Chondrocyte (in vitro differentiated cells): ENCODE data around the gene NOG. TPM values are rescaled to one million over a fixed set of nuclear protein-coding genes. Genes with fewer than 3 reads are reported as not detected.

Experiments used
- DNase-seq: peaks from one replicate; pipeline ENCODE4 v3.0.0; 2021; ENCODE audit warnings: mixed read lengths, low spot score
- H3K27ac Mint-ChIP-seq: one replicate; pipeline ENCODE4 v1.8.0; 2021; ENCODE audit warnings: mild to moderate bottlenecking, moderate library complexity, mixed read lengths; ENCODE audit not compliant: unreplicated experiment
- H3K27me3 Mint-ChIP-seq: 2 replicates; pipeline ENCODE4 v1.8.0; 2021; ENCODE audit warnings: low read depth, mixed read lengths
- H3K36me3 Mint-ChIP-seq: 2 replicates; pipeline ENCODE4 v1.8.0; 2021; ENCODE audit warnings: low read depth, mixed read lengths
- H3K4me1 Mint-ChIP-seq: 2 replicates; pipeline ENCODE4 v1.8.0; 2021; ENCODE audit warnings: low read depth, mild to moderate bottlenecking, mixed read lengths
- H3K4me3 Mint-ChIP-seq: one replicate; pipeline ENCODE4 v1.8.0; 2021; ENCODE audit warnings: mild to moderate bottlenecking, moderate library complexity, mixed read lengths; ENCODE audit not compliant: unreplicated experiment
- H3K9me3 Mint-ChIP-seq: 2 replicates; pipeline ENCODE4 v1.8.0; 2021; ENCODE audit warnings: low read depth, mixed read lengths
- total RNA-seq: library from RNA; stranded (reverse); gene quantifications from 3 replicates; pipeline ENCODE4 v1.2.1, GENCODE V29; 2021
- TF ChIP-seq, protein P1 (sequence below): fragments of 200-600 bp; sonication (generic); IDR thresholded peaks from 2 replicates; pipeline ENCODE4 v1.5.0; 2021; ENCODE audit warnings: antibody characterized with exemption, mild to moderate bottlenecking, moderate library complexity

The NOG gene
- total RNA-seq, 1 donor from 2014 or later = 1.4 TPM

DNA sequence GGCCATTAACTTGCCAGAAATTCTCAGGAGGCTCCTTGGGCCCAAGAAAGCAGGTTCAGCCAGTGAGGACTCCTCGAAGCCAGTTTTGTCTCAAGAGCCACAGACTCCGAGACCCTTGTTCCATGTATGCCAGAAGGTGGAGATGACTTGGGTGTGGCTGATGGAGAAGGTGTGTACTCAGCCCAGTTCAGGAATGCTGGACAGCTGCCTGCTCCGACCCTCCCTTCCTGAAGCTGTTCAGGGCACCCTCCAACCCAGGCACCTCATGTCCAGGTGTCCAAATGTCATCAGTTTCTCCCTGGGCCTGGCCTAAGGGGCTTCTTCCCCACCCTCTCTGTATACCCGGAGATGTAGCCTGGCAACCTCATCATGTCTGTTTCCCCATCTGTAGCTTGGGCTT lies 40.2 kb downstream of the NOG start:
- Mint-ChIP-seq H3K27me3 (peaks cover 20% of the 10 kb centered on the region), H3K36me3 (no peaks in the 10 kb centered on the region), H3K9me3 (no peaks in the 10 kb centered on the region), H3K4me1 (peaks cover 4% of the 10 kb centered on the region), H3K4me3 (no peak overlapping the region), H3K27ac (no peak overlapping the region)
- TF ChIP-seq, protein P1, sequence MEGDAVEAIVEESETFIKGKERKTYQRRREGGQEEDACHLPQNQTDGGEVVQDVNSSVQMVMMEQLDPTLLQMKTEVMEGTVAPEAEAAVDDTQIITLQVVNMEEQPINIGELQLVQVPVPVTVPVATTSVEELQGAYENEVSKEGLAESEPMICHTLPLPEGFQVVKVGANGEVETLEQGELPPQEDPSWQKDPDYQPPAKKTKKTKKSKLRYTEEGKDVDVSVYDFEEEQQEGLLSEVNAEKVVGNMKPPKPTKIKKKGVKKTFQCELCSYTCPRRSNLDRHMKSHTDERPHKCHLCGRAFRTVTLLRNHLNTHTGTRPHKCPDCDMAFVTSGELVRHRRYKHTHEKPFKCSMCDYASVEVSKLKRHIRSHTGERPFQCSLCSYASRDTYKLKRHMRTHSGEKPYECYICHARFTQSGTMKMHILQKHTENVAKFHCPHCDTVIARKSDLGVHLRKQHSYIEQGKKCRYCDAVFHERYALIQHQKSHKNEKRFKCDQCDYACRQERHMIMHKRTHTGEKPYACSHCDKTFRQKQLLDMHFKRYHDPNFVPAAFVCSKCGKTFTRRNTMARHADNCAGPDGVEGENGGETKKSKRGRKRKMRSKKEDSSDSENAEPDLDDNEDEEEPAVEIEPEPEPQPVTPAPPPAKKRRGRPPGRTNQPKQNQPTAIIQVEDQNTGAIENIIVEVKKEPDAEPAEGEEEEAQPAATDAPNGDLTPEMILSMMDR = no peak
- DNase-seq = no peak

DNA sequence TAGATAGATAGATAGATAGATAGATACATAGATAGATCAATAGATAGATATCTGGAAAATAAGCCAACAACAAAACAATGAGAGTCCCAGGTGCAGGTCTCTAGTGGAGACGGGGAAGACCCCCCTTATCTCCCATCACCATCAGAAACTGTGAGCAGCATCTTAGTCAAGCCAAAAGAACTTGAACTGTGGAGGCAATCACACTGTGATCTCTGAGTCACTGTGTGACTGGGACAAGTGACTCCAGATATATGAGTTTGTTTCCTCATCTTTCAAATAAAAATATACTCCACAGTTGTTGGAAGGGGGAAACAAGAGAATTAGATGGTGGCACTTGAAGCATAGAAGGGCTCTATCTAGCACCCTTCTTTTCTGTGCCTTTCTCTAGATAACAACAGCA lies 42.1 kb downstream of the NOG start:
- H3K27me3 Mint-ChIP-seq = peaks cover 18% of the 10 kb centered on the region
- no peak overlapping the region for H3K27ac Mint-ChIP-seq
- no peaks in the 10 kb centered on the region for H3K36me3 Mint-ChIP-seq

DNA sequence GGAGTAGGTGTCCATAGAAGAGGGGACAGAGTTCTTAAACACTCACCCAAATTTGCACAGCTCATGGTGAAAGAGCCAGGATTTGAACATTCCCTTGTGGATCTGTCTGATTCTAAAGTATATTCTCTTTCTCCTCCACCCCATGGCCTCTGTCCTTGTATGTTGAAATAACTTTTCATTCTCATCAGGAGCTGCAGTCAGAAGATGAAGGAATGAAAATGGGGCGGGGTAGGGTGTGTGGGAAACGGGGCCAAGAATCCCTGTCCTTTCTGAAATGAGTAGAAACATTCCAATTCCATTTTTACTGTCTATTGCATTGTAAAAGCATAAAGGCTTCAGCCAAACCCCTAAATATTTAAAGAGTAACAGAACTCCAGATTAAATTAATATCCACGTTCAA lies 42.8 kb downstream of the NOG start:
- H3K27ac Mint-ChIP-seq = no peak overlapping the region
- H3K27me3 Mint-ChIP-seq = peaks cover 24% of the 10 kb centered on the region
- H3K4me1 Mint-ChIP-seq = peaks cover 4% of the 10 kb centered on the region
- no peaks in the 10 kb centered on the region for H3K9me3 Mint-ChIP-seq
- DNase-seq = no peak
- TF ChIP-seq, protein P1 = no peak
- no peak overlapping the region for H3K4me3 Mint-ChIP-seq
- H3K36me3 Mint-ChIP-seq = no peaks in the 10 kb centered on the region

More for the DNA sequence above, 42.1 kb downstream of the NOG start:
- no peak overlapping the region for H3K4me3 Mint-ChIP-seq
- TF ChIP-seq, protein P1 = no peak
- H3K9me3 Mint-ChIP-seq = no peaks in the 10 kb centered on the region
- DNase-seq = no peak
- H3K4me1 Mint-ChIP-seq = peaks cover 4% of the 10 kb centered on the region

DNA sequence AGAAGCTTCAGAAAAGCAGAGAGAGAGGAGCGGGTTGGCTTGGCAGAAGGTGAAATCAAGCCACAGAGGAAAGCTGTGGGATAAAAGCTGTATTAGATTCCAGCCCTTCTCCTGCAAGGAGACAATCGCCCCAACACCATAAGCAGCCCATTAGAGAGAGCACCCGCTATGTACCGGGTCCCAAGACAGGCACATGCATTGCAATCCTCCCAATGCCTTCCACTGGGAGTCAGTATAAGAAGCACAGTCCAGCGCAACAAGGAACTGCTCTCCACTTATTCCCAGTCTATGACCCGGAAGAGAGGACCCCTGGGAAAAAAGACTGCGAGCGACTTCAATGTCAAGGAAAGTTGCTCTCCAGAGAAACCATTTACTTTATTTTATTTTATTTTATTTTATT lies 43.8 kb downstream of the NOG start:
- no peak for DNase-seq
- TF ChIP-seq, protein P1 = no peak
- Mint-ChIP-seq H3K4me1 (peaks cover 4% of the 10 kb centered on the region), H3K36me3 (no peaks in the 10 kb centered on the region), H3K27me3 (peaks cover 24% of the 10 kb centered on the region), H3K4me3 (no peak overlapping the region), H3K9me3 (no peaks in the 10 kb centered on the region), H3K27ac (no peak overlapping the region)

DNA sequence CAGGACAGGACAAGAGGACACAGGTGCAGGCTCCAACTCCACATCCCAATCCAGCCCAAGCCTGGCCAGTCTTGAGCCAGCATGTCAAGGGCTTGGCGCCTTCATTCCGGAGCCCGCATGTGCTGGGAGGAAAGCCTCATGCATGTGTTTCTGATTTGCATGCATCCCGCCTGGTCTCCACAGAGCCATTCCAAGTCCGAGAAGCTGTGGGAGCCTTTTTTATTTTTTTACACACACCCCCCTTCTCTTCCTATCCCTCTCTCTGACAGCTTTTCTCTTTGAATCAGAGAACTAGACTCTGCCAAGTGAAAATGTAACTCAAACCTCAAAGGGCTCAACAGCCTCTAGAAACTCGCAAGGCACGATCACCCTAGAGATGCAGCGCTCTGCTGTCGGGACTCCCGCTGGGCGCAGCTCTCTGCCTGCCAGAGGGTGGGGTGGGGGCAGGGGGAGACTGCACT lies 45.1 kb downstream of the NOG start:
- Mint-ChIP-seq H3K4me1 (peaks cover 4% of the 10 kb centered on the region), H3K36me3 (no peaks in the 10 kb centered on the region), H3K27me3 (peaks cover 28% of the 10 kb centered on the region), H3K9me3 (no peaks in the 10 kb centered on the region), H3K27ac (no peak overlapping the region), H3K4me3 (no peak overlapping the region)
- no peak for DNase-seq
- TF ChIP-seq, protein P1 = no peak
